Muscle of arm (tissue), 12 donors: ENCODE data around the gene PHACTR4. TPM values are rescaled to one million over a fixed set of nuclear protein-coding genes. Genes with fewer than 3 reads are reported as not detected.
A peak's percentile ranks its signal among the peaks of the same experiment; 100 is the strongest.
"Not testable (repeated sequence)": the region's sequence is repeated elsewhere in the genome, so short reads cannot be mapped to it uniquely, and the experiment has no call there.

ENCODE experiments used
- DNase-seq: peaks from one replicate; pipeline ENCODE4 v3.0.0-alpha.2; 2013
- polyA plus RNA-seq, 12 donors: library from polyadenylated mRNA; unstranded; fragments of 120-200 nt; gene quantifications; one replicate each; pipeline ENCODE4 v1.2.1, GENCODE V29; 2013; ENCODE audit not compliant: insufficient read length in 12 of 12

The PHACTR4 gene
- polyA plus RNA-seq, 12 donors, result 24.5 to 112 (median 31.8) TPM

DNA sequence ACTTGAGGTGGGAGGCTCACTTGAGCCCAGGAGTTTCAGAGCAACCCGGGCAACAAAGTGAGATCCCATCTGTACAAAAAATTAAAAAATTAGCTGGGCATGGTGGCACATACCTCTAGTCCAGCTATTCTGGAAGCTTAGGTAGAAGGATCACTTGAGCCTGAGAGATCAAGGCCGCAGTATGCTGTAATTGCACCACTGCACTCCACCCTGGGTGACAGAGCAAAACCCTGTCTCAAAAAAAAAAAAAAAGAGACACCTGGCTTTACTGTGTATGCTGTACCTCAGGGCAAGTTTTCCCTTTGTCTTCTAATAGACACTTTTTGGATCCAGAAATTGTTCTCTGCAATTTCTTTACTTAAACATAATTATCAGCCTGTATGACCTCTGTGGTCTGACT is 113.2 kb downstream of the PHACTR4 start:
- no peak for DNase-seq

GRCh38 chr1:28494737-28495136 is 125.2 kb downstream of the PHACTR4 start:
- DNase-seq, result no peak

GRCh38 chr1:28499553-28499952 is 130.0 kb downstream of the PHACTR4 start:
- DNase-seq, result no peak

GRCh38 chr1:28501925-28502324 is 132.4 kb downstream of the PHACTR4 start:
- no peak for DNase-seq

DNA sequence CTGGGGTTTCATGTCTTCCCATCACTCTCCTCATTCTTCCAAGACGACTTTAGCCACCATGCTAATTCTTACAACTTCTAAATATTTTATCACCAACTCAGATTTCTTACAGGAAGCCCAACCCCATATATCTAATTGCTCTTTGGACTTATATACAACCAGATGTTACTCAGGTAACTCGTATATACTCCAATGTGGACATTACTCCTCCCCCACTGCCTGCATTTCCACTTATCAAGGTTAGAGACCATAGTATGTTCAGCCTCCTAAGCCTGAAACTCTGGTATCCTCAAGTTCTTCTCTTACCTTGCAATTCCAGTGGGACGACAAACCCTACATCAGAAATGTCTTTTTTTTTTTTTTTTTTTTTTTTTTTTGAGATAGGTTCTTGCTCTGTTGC is 133.6 kb downstream of the PHACTR4 start:
- no peak for DNase-seq

DNA sequence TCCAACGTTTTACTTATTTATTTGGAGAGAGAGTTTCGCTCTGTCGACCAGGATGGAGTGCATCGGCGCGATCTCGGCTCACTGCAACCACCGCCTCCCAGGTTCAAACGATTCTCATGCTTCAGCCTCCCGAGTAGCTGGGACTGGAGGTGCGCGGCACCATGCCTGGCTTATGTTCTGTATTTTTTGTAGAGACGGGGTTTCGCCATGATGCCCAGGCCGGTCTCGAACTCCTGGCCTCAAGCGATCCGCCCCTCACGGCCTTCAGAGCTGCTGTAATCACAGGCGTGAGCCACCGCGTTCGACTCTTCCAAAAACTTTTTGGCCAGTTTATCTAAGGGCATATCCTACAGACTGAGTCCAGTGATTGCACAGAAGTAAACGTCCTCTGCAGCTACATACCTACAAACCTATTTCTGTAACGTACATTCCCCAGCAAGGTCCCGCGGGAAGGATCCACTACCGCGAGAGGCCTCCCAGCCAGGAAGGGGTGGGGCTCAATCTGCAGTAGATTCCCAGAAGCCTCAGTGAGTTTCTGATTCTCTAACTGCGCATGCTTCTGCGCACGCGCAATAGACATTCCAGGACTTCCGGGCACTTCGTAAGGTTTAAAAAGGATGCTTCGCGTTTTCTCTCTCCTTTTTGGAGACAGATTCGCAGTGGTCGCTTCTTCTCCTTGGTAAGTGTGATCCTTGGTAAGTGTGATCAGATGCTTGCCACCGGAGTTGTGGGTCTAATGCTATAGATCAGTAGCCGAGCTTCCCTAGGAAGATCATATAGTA is 136.1 kb downstream of the PHACTR4 start, which contains the start of gene RCC1:
Gene RCC1 (plus strand): TSS at position 638 of the 782 bp plus-strand sequence. CDS start 23,824 bp downstream, outside the sequence.
- peak; percentile 98 for DNase-seq

DNA sequence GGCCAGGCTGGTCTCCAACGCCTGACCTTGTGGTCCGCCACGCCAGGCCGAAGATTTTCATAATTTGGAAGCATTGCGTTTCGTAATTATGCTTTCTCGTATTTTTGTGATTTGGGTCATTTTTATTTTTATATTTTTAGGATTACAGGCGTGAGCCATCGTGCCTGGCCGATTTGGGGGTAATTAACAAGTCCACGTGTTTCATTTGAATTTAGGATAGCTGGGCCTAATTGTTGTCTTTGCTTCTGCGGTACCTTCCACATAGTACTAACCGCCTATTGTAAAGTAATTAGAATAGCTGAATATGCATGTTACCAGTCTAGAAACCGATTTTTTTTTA is 137.3 kb downstream of the PHACTR4 start:
- no peak for DNase-seq

DNA sequence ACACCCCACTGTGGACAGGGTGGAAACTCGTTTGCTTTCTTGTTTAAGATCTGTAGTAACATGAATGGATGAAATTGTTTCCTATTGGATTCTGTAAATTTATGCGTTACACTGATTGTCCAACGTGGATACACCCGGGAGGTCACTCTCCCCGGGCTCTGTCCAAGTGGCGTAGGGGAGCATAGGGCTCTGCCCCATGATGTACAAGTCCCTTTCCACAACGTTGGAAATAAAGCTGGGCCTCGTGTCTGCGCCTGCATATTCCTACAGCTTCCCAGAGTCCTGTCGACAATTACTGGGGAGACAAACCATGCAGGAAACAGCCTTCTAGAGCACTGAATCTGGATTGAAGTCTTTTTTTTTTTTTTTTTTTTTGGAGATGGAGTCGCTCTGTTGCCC is 137.7 kb downstream of the PHACTR4 start:
- no peak for DNase-seq

DNA sequence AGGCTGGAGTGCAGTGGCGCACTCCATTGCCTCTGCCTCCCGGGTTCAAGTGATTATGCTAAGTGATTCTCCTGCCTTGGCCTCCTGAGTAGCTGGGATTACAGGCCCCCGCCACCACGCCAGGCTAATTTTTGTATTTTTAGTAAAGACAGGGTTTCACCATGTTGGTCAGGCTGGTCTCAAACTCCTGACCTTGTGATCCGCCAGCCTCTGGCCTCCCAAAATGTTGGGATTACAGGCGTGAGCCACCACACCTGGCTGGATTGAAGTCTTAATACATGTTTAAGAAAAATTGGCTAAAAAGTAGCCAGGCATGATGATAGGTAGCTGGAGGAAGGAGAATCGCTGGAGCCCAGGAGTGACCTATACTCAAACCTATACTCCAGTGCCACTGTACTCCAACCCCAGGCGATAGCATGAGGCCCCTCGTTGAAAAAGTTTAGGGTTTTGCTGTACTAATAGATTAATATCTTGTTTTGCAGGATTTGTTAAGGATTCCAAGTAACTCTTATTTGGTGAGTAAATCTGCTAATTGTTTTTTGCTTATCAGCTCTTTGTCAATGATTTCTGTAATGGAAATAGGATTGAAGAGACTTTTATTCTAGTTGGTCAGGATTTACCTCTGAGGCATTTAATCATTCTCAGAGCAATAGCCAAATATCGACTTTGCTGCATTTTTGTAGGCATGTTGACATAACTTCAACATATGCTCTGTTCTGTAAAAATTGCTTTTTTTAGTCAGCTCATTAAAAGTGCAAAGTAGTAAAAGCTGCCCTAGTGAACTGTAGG is 138.3 kb downstream of the PHACTR4 start:
- DNase-seq, result no peak

- DNase-seq, result no peak
Observed at GRCh38 chr1:28508435-28508754, 138.9 kb downstream of the PHACTR4 start.

DNA sequence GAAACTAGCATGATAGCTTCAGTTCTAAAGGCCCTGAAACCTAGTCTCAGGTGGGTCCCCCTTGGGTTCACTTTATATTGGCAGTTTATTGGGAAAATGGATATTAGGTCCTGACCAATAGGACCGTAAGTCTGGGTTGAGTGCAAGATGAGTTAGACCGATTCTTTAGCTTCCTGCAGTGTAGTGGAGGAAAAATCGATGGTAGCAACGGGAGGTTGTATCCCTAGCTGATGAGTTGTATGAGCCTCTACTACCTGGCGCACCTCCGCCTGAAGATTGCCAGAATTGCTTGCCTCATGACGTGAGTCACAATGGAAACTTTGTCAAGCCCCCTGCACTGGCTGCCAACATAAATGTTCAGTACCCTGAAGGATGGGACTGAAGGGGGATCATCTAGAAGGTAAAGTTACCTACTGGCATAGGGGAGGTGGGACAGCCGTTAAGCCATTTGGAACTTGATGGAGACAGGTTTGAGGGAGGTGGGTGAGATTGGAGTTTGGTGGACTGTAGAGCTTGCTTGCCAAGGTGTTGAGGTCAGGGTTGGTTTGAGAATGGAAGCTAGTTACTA is 140.2 kb downstream of the PHACTR4 start:
- DNase-seq, result no peak

- no peak for DNase-seq
Observed at GRCh38 chr1:28510273-28510969, 140.9 kb downstream of the PHACTR4 start.

GRCh38 chr1:28510970-28511440 is 141.5 kb downstream of the PHACTR4 start:
- no peak for DNase-seq

DNA sequence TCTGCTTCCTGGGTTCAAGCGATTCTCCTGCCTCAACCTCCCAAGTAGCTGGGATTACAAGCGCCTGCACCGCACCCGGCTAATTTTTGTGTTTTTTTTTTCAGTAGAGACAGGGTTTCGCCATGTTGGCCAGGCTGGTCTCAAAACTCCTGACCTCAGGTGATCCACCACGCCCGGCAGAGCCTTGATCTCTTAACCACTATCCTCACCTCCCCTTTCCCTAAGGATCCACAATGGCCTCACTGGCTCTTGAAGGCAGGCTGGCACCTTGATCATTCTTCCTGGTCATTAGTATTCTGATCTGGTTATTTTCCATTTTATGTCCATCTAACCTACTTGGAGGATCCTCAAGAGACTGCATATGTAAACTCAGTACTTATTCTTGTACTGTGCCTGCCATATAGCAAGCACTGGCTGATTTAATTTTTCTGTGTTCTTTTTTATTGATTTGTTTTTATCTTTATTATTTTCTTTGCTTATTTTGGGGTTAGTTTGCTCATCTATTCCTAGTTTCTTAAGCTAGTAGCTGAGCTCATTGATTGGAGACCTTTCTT is 142.6 kb downstream of the PHACTR4 start:
- DNase-seq, result no peak

DNA sequence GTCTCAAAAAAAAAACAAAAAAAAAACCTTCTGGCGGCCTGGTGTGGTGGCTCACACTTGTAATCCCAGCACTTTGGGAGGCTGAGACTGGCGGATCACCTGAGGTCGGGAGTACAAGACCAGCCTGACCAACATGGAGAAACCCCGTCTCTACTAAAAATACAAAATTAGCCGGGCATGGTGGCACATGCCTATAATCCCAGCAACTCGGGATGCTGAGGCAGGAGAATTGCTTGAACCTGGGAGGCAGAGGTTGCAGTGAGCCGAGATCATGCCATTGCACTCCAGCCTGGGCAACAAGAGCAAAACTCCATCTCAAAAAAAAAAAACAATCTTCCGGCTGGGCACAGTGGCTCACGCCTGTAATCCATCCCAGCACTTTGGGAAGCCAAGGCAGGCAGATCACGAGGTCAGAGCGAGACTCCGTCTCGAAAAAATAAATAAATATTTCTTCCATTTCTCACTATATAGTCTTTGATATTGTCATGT is 144.9 kb downstream of the PHACTR4 start:
- not testable (repeated sequence) for DNase-seq

DNA sequence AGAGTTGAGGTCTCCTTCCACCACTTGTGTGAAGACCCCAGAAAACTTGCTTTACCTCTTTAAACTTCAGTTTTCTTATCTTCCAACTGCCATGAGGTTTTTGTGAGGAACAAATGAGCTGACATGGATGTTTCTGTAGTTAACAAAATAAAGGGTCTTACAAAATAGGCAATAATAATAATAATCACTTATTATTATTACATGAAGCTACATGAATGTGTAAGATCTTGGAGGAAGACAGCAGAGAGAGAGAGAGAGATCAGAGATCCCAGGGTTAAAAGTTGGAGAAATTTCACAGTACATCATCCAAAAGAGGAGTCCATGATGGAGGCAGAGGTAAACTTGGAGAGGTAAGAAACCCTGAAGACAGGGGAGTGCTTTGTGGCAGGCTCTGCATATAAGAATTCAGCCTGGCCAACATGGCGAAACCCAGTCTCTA is 147.0 kb downstream of the PHACTR4 start:
- DNase-seq, result no peak

DNA sequence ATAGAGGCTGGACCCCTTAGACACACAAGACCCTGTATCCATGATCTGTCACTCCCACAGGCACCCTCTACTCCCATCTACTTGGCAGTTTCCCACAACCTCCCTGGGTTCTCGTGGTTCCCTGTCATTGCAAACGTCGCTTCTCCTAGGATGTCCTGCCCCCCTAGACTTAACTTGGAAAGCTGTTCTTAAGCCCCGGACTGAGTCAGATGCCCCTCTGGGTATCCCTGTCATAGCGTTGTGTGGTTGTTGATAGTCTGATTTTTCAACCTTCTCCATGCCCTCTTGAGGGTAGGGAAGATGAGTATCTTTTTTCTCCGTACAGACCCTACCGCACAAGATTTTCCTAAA is 148.1 kb downstream of the PHACTR4 start:
- no peak for DNase-seq

GRCh38 chr1:28518000-28518744 is 148.6 kb downstream of the PHACTR4 start:
- DNase-seq, result peak; percentile 91

DNA sequence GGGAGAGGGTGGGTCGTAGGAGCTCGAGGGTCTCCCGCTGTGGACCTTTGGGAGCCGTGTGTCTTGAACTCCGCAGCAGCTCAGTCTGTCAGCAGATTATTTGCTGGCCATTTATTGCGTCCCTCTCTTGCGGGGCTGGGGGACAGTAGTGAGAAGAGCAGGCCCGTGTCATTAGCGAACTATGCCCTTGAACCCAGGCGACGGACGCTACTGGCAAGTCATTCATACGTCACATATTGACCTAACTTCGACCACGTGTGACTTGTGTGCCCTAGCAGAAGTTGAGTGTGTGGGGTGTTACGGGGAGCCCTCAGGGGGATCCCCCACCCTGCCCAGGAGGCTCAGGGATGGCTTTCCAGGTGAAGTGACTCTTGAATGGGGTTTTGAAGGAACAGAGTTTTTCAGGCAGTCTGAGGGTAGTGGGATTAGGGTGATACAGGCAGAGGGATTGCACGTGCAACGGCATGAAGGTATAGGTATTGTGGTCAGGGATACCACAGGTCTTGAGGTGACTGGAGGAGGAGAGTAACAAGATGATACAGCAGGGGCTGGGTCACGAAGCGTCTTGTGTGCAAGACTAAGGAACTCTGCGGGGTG is 149.3 kb downstream of the PHACTR4 start:
- no peak for DNase-seq

GRCh38 chr1:28519946-28520725 is 150.6 kb downstream of the PHACTR4 start:
- no peak for DNase-seq
